Measurements from ENCODE around the gene CYB561. TPM values are rescaled to one million over a fixed set of nuclear protein-coding genes. Genes with fewer than 3 reads are reported as not detected.

Gene CYB561
- total RNA-seq, 1 experiment from 2014 or later: 35.1 TPM

GRCh38 chr17:63448655-63449054, 2.5 kb upstream of the CYB561 start (continued):
- TF ChIP-seq ZBTB43 (CRISPR knock-in tag; IDR thresholded peaks at IDR 0.05): no peak
- TF ChIP-seq TP53 (CRISPR knock-in tag; IDR thresholded peaks at IDR 0.05): no peak
- TF ChIP-seq CDX4 (CRISPR knock-in tag; IDR thresholded peaks at IDR 0.05; ENCODE audit: borderline replicate concordance): no peak
- no peak for TF ChIP-seq ZNF263 (CRISPR knock-in tag; IDR thresholded peaks at IDR 0.05; ENCODE audit: low read depth)
- TF ChIP-seq GTF2I (CRISPR knock-in tag; conservative IDR thresholded peaks at IDR 0.05): no peak
- TF ChIP-seq OVOL2 (CRISPR knock-in tag; IDR thresholded peaks at IDR 0.05; ENCODE audit: borderline replicate concordance): no peak
- TF ChIP-seq, protein P1, sequence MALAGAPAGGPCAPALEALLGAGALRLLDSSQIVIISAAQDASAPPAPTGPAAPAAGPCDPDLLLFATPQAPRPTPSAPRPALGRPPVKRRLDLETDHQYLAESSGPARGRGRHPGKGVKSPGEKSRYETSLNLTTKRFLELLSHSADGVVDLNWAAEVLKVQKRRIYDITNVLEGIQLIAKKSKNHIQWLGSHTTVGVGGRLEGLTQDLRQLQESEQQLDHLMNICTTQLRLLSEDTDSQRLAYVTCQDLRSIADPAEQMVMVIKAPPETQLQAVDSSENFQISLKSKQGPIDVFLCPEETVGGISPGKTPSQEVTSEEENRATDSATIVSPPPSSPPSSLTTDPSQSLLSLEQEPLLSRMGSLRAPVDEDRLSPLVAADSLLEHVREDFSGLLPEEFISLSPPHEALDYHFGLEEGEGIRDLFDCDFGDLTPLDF (CRISPR knock-in tag; IDR thresholded peaks at IDR 0.05): no peak
- TF ChIP-seq, protein P2, sequence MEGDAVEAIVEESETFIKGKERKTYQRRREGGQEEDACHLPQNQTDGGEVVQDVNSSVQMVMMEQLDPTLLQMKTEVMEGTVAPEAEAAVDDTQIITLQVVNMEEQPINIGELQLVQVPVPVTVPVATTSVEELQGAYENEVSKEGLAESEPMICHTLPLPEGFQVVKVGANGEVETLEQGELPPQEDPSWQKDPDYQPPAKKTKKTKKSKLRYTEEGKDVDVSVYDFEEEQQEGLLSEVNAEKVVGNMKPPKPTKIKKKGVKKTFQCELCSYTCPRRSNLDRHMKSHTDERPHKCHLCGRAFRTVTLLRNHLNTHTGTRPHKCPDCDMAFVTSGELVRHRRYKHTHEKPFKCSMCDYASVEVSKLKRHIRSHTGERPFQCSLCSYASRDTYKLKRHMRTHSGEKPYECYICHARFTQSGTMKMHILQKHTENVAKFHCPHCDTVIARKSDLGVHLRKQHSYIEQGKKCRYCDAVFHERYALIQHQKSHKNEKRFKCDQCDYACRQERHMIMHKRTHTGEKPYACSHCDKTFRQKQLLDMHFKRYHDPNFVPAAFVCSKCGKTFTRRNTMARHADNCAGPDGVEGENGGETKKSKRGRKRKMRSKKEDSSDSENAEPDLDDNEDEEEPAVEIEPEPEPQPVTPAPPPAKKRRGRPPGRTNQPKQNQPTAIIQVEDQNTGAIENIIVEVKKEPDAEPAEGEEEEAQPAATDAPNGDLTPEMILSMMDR (IDR thresholded peaks at IDR 0.05): no peak
- no peak for TF ChIP-seq ZMAT4 (CRISPR knock-in tag; IDR thresholded peaks at IDR 0.05)
- TF ChIP-seq, protein P3, sequence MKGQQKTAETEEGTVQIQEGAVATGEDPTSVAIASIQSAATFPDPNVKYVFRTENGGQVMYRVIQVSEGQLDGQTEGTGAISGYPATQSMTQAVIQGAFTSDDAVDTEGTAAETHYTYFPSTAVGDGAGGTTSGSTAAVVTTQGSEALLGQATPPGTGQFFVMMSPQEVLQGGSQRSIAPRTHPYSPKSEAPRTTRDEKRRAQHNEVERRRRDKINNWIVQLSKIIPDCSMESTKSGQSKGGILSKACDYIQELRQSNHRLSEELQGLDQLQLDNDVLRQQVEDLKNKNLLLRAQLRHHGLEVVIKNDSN (CRISPR knock-in tag; IDR thresholded peaks at IDR 0.05): no peak
- TF ChIP-seq TEAD4 (CRISPR knock-in tag; IDR thresholded peaks at IDR 0.05): no peak
- TF ChIP-seq, protein P4, sequence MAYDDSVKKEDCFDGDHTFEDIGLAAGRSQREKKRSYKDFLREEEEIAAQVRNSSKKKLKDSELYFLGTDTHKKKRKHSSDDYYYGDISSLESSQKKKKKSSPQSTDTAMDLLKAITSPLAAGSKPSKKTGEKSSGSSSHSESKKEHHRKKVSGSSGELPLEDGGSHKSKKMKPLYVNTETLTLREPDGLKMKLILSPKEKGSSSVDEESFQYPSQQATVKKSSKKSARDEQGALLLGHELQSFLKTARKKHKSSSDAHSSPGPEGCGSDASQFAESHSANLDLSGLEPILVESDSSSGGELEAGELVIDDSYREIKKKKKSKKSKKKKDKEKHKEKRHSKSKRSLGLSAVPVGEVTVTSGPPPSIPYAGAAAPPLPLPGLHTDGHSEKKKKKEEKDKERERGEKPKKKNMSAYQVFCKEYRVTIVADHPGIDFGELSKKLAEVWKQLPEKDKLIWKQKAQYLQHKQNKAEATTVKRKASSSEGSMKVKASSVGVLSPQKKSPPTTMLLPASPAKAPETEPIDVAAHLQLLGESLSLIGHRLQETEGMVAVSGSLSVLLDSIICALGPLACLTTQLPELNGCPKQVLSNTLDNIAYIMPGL (CRISPR knock-in tag; IDR thresholded peaks at IDR 0.05): no peak
- no peak for TF ChIP-seq CREB1 (CRISPR knock-in tag; IDR thresholded peaks at IDR 0.05)
- TF ChIP-seq ZNF671 (CRISPR knock-in tag; IDR thresholded peaks at IDR 0.05): no peak

DNA sequence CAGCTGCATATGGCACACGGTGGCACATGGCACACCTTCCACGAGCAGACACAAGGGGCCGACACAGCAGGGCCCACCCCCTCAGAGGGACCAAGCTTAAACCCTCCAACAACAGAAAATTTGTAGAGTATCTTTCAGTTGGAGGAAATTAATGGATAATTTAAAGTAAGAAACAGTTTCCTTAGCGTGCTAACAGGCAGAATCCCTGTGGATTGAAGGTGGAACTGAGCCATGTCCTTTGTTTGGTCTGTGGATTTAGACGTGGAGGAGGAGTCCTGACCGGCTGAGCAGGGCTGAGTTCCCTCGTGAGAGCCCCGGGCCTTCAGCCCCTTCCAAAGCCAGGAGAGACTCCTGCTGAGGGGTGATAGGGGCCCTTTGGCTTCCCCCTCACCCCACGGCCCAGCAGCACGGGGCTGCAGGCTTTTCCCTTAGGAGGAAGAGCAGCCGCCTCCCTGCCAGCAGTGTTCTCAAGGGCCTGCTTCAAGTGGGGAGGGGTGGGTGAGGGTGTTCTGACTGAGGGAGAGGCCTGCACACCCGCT, 1.4 kb upstream of the CYB561 start:
- H3K27ac Mint-ChIP-seq: peak overlapping the region; percentile 74
- TF ChIP-seq E2F5 (CRISPR knock-in tag; IDR thresholded peaks at IDR 0.05) (0 out of 2 replicates have a peak, but pooled peaks have one; percentile 21), MAX (CRISPR knock-in tag; IDR thresholded peaks at IDR 0.05) (0 out of 2 replicates have a peak, but pooled peaks have one; percentile 81), NR1H2 (CRISPR knock-in tag; IDR thresholded peaks at IDR 0.05) (no peak), SP1 (CRISPR knock-in tag; conservative IDR thresholded peaks at IDR 0.05) (0 out of 2 replicates have a peak, but pooled peaks have one; percentile 26), ZBTB43 (CRISPR knock-in tag; IDR thresholded peaks at IDR 0.05) (peak; percentile 12; the same call in 1 of the 2 replicates), FOXP1 (CRISPR knock-in tag; IDR thresholded peaks at IDR 0.05; ENCODE audit: borderline replicate concordance) (0 out of 2 replicates have a peak, but pooled peaks have one; percentile 0)
- TF ChIP-seq, protein P5, sequence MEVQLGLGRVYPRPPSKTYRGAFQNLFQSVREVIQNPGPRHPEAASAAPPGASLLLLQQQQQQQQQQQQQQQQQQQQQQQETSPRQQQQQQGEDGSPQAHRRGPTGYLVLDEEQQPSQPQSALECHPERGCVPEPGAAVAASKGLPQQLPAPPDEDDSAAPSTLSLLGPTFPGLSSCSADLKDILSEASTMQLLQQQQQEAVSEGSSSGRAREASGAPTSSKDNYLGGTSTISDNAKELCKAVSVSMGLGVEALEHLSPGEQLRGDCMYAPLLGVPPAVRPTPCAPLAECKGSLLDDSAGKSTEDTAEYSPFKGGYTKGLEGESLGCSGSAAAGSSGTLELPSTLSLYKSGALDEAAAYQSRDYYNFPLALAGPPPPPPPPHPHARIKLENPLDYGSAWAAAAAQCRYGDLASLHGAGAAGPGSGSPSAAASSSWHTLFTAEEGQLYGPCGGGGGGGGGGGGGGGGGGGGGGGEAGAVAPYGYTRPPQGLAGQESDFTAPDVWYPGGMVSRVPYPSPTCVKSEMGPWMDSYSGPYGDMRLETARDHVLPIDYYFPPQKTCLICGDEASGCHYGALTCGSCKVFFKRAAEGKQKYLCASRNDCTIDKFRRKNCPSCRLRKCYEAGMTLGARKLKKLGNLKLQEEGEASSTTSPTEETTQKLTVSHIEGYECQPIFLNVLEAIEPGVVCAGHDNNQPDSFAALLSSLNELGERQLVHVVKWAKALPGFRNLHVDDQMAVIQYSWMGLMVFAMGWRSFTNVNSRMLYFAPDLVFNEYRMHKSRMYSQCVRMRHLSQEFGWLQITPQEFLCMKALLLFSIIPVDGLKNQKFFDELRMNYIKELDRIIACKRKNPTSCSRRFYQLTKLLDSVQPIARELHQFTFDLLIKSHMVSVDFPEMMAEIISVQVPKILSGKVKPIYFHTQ (CRISPR knock-in tag; IDR thresholded peaks at IDR 0.05): no peak
- H3K4me1 Mint-ChIP-seq: peaks cover 32% of the 10 kb centered on the region
- POLR2A ChIA-PET: interaction anchor here (0.6 to 1.5 kb wide), 2 partner anchors 12 to 60 kb away, joined by 3 to 4 read pairs; no protein-coding TSS in a partner anchor
- H3K9me3 Mint-ChIP-seq: no peaks in the 10 kb centered on the region
- DNase-seq (ENCODE audit: low spot score): no peak
- peaks cover 5% of the 10 kb centered on the region for H3K27me3 Mint-ChIP-seq (ENCODE audit: low read depth)
- ATAC-seq: no peak
- CTCF ChIA-PET: interaction anchor here (1.3 to 15.9 kb wide), 9 partner anchors 12 to 232 kb away, joined by 3 to 298 read pairs (median 6); partner anchors contain the start of gene ACE
- H3K36me3 Mint-ChIP-seq: no peaks in the 10 kb centered on the region
- H3K4me3 Mint-ChIP-seq: peak overlapping the region; percentile 42

Data from WTC11 (cell line).